ENCODE data around the gene GLDN.

GLDN gene

DNA sequence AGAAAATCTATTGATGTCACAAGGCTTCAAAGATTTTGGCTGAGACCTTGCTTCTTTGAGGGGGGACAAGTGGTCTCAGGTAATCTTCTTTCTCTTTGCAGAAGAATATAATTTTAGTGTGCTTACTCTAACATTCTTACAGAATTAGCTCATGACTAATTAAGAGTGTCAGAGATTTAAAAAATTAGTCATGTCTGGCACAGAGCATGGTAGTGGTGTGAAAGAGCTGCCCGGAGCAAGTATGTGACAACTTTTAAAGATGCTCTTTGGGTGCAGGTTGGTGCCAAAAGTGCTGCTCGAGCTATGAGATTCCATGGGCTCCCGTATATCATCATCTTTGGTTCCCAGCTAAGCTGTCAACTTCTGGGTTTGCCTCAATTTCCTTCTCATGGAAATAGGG, 34.1 kb upstream of the GLDN start:
- no peak for DNase-seq
- no peaks in the 10 kb centered on the region for H3K36me3 ChIP-seq
- TF ChIP-seq, protein P1, sequence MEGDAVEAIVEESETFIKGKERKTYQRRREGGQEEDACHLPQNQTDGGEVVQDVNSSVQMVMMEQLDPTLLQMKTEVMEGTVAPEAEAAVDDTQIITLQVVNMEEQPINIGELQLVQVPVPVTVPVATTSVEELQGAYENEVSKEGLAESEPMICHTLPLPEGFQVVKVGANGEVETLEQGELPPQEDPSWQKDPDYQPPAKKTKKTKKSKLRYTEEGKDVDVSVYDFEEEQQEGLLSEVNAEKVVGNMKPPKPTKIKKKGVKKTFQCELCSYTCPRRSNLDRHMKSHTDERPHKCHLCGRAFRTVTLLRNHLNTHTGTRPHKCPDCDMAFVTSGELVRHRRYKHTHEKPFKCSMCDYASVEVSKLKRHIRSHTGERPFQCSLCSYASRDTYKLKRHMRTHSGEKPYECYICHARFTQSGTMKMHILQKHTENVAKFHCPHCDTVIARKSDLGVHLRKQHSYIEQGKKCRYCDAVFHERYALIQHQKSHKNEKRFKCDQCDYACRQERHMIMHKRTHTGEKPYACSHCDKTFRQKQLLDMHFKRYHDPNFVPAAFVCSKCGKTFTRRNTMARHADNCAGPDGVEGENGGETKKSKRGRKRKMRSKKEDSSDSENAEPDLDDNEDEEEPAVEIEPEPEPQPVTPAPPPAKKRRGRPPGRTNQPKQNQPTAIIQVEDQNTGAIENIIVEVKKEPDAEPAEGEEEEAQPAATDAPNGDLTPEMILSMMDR (IDR thresholded peaks at IDR 0.05; ENCODE audit: low read depth, low read length): no peak
- no peaks in the 10 kb centered on the region for H3K9me3 ChIP-seq (ENCODE audit: severe bottlenecking)
- no peak overlapping the region for H3K4me3 ChIP-seq (ENCODE audit: low read depth, low read length)
- H3K27me3 ChIP-seq (ENCODE audit: insufficient read depth, low read depth, severe bottlenecking): no peaks in the 10 kb centered on the region
- no peak overlapping the region for H3K27ac ChIP-seq

DNA sequence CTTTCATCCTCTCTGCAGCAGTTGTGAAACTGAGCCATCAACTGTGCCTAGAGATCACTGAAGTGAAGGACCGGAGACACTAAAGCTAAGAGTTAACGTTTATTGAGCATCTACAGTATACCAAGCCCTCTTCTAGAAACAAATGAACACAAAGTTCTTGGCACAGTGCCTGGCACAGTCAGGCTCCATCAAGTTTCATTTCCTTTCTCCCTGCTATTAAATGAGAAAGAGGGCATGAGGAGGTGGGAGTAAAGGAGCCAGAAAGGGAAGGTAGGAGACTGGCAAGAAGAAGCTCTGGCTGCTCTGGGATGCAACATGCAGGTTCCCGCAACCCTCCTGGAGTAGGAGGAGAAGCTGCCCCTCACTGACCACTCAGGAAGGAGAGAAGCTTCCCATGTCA, 33.6 kb upstream of the GLDN start:
- TF ChIP-seq, protein P1 (IDR thresholded peaks at IDR 0.05; ENCODE audit: low read depth, low read length): no peak

GRCh38 chr15:51310064-51310463, 31.4 kb upstream of the GLDN start:
- Histone ChIP-seq H3K9me3 (ENCODE audit: severe bottlenecking) (no peaks in the 10 kb centered on the region), H3K27me3 (ENCODE audit: insufficient read depth, low read depth, severe bottlenecking) (no peaks in the 10 kb centered on the region), H3K27ac (no peak overlapping the region; the same call in 1 of the 2 replicates), H3K36me3 (no peaks in the 10 kb centered on the region), H3K4me3 (ENCODE audit: low read depth, low read length) (no peak overlapping the region)
- TF ChIP-seq, protein P1 (IDR thresholded peaks at IDR 0.05; ENCODE audit: low read depth, low read length): no peak
- DNase-seq: no peak

More for the DNA sequence above, 33.6 kb upstream of the GLDN start:
- H3K27ac ChIP-seq: no peak overlapping the region; the same call in 1 of the 2 replicates
- DNase-seq: no peak
- no peak overlapping the region for H3K4me3 ChIP-seq (ENCODE audit: low read depth, low read length)
- H3K27me3 ChIP-seq (ENCODE audit: insufficient read depth, low read depth, severe bottlenecking): no peaks in the 10 kb centered on the region
- no peaks in the 10 kb centered on the region for H3K36me3 ChIP-seq
- no peaks in the 10 kb centered on the region for H3K9me3 ChIP-seq (ENCODE audit: severe bottlenecking)

- no peak overlapping the region for H3K4me3 ChIP-seq (ENCODE audit: low read depth, low read length)
- no peak for DNase-seq
- no peak overlapping the region for H3K27ac ChIP-seq
- no peaks in the 10 kb centered on the region for H3K27me3 ChIP-seq (ENCODE audit: insufficient read depth, low read depth, severe bottlenecking)
- no peaks in the 10 kb centered on the region for H3K36me3 ChIP-seq
- H3K9me3 ChIP-seq (ENCODE audit: severe bottlenecking): no peaks in the 10 kb centered on the region
- TF ChIP-seq, protein P1 (IDR thresholded peaks at IDR 0.05; ENCODE audit: low read depth, low read length): no peak
Observed at GRCh38 chr15:51311510-51311909, 29.9 kb upstream of the GLDN start.

- H3K4me3 ChIP-seq (ENCODE audit: low read depth, low read length): no peak overlapping the region
- DNase-seq: no peak
- no peaks in the 10 kb centered on the region for H3K27me3 ChIP-seq (ENCODE audit: insufficient read depth, low read depth, severe bottlenecking)
- no peaks in the 10 kb centered on the region for H3K36me3 ChIP-seq
- TF ChIP-seq, protein P1 (IDR thresholded peaks at IDR 0.05; ENCODE audit: low read depth, low read length): no peak
- H3K9me3 ChIP-seq (ENCODE audit: severe bottlenecking): no peaks in the 10 kb centered on the region
- H3K27ac ChIP-seq: no peak overlapping the region
Observed at GRCh38 chr15:51312166-51313073, 29.0 kb upstream of the GLDN start.

Data from WERI-Rb-1 (cell line).